ENCODE data around the gene GNL3L.
A peak's percentile ranks its signal among the peaks of the same experiment; 100 is the strongest.
"Not testable (repeated sequence)": the region's sequence is repeated elsewhere in the genome, so short reads cannot be mapped to it uniquely, and the experiment has no call there.

Gene GNL3L

DNA sequence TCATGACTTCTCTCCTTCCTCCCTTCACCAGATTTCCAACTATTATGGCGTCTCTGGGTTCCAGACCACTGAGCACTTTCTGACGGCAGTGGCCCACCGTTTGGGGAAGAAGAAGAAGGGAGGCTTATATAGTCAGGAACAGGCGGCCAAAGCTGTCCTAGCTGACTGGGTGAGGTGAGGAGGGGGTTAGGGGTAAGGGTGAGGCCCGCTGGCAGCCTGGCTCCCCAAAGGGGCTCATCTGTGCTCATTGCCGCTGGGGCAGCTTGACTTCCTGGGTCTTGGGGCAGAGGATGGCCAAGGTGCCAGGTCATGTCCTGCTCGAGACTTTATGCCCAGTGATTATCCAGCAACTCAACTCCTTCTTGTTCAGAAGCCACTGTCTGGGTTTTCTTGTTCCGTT lies 21.8 kb downstream of the GNL3L start:
- no peak for TF ChIP-seq POLR2AphosphoS5 (IDR thresholded peaks at IDR 0.05; ENCODE audit: low read depth, low read length)
- TF ChIP-seq POU2F2 (IDR thresholded peaks at IDR 0.05; ENCODE audit: low read depth, low read length) = no peak
- TF ChIP-seq TAF1 (IDR thresholded peaks at IDR 0.05; ENCODE audit: low read depth, low read length) = no peak
- TF ChIP-seq POLR2A (IDR thresholded peaks at IDR 0.05; ENCODE audit: low read depth, low read length) = no peak
- no peak for TF ChIP-seq SPI1 (IDR thresholded peaks at IDR 0.05; ENCODE audit: low read depth, low read length)
- no peak for TF ChIP-seq PAX5 (IDR thresholded peaks at IDR 0.05; ENCODE audit: insufficient read depth, low read length, severe bottlenecking)
- FAIRE-seq (no peak), DNase-seq (ENCODE audit: insufficient read length, low spot score) (no peak)

DNA sequence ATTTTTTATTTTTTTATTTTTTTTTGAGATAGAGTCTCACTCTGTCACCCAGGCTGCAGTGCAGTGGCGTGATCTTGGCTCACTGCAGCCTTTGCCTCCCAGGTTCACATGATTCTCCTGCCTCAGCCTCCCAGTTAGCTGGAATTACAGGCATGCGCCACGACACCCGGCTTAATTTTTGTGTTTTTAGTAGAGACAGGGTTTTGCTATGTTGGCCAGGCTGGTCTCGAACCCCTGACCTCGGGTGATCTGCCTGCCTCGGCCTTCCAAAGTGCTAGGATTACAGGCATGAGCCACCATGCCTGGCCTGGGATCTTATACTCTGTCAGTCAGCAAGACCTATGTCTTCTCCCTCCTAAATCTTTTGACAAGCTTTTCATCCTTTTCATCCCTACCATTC lies 25.0 kb downstream of the GNL3L start:
- DNase-seq (ENCODE audit: insufficient read length, low spot score) = not testable (repeated sequence)

DNA sequence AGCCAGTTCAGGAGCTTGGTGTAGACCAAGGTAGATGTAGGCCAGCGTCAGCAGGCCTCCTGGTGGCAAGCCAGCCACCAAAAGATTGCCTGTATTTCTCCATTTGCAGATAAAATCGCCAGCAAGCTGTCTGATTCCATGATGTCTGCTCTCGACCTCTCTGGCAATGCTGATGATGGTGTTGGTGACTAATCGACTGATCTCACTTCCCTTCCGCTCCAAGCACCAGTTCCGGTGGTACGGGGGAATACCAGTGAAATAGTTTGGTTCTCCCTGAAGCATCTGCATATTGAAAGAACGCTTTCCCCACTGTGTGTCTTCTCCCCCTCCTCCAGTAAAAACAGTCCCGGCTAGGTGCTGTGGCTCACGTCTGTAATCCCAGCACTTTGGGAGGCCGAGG lies 30.4 kb downstream of the GNL3L start:
- no peak for DNase-seq (ENCODE audit: insufficient read length, low spot score)
- TF ChIP-seq SPI1 (IDR thresholded peaks at IDR 0.05; ENCODE audit: low read depth, low read length) (no peak), PAX5 (IDR thresholded peaks at IDR 0.05; ENCODE audit: insufficient read depth, low read length, severe bottlenecking) (no peak), POU2F2 (IDR thresholded peaks at IDR 0.05; ENCODE audit: low read depth, low read length) (no peak), TAF1 (IDR thresholded peaks at IDR 0.05; ENCODE audit: low read depth, low read length) (no peak), POLR2AphosphoS5 (IDR thresholded peaks at IDR 0.05; ENCODE audit: low read depth, low read length) (no peak), POLR2A (IDR thresholded peaks at IDR 0.05; ENCODE audit: low read depth, low read length) (no peak)
- no peak for FAIRE-seq

More for the DNA sequence above, 25.0 kb downstream of the GNL3L start:
- not testable (repeated sequence) for FAIRE-seq

DNA sequence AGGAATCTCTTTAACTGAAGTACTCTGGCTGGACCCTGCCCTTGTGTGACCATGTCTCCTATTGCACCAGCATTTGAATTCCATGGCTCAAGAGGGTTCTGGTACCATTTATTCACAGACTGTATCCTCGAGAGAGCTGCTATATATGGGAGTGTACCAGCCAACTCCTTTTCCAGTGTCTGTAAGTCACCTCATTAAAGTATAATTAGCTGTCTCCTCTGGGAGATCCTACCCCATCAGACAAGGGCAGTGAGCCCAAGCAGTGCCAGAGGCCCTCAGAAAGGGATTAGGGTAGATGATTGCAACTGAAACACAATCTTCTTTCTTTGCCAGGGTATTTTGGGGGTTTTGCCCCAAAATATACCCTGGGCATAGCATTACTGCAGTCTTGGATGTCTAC lies 31.6 kb downstream of the GNL3L start:
- DNase-seq (ENCODE audit: insufficient read length, low spot score) (no peak), FAIRE-seq (no peak)
- no peak for TF ChIP-seq PAX5 (IDR thresholded peaks at IDR 0.05; ENCODE audit: insufficient read depth, low read length, severe bottlenecking)
- no peak for TF ChIP-seq POLR2AphosphoS5 (IDR thresholded peaks at IDR 0.05; ENCODE audit: low read depth, low read length)
- no peak for TF ChIP-seq POLR2A (IDR thresholded peaks at IDR 0.05; ENCODE audit: low read depth, low read length)
- no peak for TF ChIP-seq SPI1 (IDR thresholded peaks at IDR 0.05; ENCODE audit: low read depth, low read length)
- TF ChIP-seq TAF1 (IDR thresholded peaks at IDR 0.05; ENCODE audit: low read depth, low read length) = no peak
- TF ChIP-seq POU2F2 (IDR thresholded peaks at IDR 0.05; ENCODE audit: low read depth, low read length) = no peak

DNA sequence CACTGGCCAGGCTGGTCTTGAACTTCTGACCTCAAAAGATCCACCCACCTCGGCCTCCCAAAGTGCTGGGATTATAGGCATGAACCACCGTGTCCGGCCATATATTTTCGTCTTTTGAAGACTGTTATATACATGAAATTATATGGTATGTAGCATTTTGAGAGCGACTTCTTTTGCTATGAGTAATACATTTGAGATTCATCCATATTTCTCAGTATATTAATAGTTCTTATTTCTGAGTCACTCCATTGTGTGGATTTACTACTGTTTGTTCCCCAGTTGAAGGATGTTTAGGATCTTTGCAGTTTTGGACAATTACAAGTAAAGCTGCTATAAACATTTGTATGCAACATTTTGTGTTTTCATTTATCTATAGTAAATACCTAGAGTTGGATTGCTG lies 34.9 kb downstream of the GNL3L start:
- FAIRE-seq (no peak), DNase-seq (ENCODE audit: insufficient read length, low spot score) (no peak)
- no peak for TF ChIP-seq TAF1 (IDR thresholded peaks at IDR 0.05; ENCODE audit: low read depth, low read length)

DNA sequence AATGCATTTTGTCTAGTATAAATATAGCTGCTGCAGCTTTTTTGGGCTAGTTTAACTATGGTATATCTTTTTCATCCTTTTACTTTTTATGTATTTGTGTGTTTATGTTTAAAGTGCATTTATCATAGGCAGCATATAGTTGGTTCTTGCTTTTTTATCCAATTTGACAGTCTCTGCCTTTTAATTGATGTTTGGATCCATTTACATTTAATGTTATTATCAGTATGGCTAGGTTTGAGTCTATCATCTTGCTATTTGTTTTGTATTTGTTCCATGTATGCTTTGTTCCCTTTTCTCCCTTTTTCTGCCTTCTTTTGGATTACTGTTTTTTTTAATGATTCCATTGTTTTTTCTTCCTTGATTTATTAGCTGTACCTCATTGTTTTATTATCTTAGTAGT lies 40.3 kb downstream of the GNL3L start:
- DNase-seq (ENCODE audit: insufficient read length, low spot score) (no peak), FAIRE-seq (no peak)
- TF ChIP-seq SPI1 (IDR thresholded peaks at IDR 0.05; ENCODE audit: low read depth, low read length) = no peak
- TF ChIP-seq POLR2A (IDR thresholded peaks at IDR 0.05; ENCODE audit: low read depth, low read length) = no peak
- TF ChIP-seq POLR2AphosphoS5 (IDR thresholded peaks at IDR 0.05; ENCODE audit: low read depth, low read length) = no peak
- TF ChIP-seq POU2F2 (IDR thresholded peaks at IDR 0.05; ENCODE audit: low read depth, low read length) = no peak
- TF ChIP-seq TAF1 (IDR thresholded peaks at IDR 0.05; ENCODE audit: low read depth, low read length) = no peak
- no peak for TF ChIP-seq PAX5 (IDR thresholded peaks at IDR 0.05; ENCODE audit: insufficient read depth, low read length, severe bottlenecking)

DNA sequence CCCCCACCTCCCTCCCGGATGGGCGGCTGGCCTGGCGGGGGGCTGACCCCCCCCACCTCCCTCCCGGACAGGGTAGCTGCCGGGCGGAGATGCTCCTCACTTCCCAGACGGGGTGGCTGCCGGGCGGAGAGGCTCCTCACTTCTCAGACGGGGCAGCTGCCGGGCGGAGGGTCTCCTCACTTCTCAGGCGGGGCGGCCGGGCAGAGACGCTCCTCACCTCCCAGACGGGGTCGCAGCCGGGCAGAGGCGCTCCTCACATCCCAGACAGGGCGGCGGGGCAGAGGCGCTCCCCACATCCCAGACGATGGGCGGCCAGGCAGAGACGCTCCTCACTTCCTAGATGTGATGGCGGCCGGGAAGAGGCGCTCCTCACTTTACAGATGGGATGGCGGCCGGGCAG lies 42.6 kb downstream of the GNL3L start:
- not testable (repeated sequence) for FAIRE-seq; DNase-seq (ENCODE audit: insufficient read length, low spot score)

DNA sequence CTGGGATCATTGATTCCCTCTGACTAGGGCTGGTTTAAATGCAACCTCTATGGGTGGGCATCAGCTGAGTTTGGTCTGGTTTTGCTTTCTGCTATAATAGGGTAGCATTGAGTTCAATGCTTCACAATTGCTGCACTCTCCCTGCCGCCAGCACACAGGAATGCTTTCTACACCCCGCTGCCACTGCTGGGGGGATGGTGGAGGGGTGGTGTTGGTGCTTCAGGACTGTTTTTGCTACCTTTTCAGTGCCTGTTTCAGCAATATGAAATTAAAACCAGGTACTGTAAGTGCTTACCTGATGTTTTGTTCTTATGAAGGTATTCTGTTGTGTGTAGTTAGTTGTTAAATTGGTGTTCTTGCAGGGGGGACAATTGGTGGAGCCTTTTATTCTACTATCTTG lies 67.7 kb downstream of the GNL3L start:
- FAIRE-seq = peak; percentile 40
- TF ChIP-seq SPI1 (IDR thresholded peaks at IDR 0.05; ENCODE audit: low read depth, low read length) (peak; percentile 77), PAX5 (IDR thresholded peaks at IDR 0.05; ENCODE audit: insufficient read depth, low read length, severe bottlenecking) (no peak)
- DNase-seq (ENCODE audit: insufficient read length, low spot score) = no peak

DNA sequence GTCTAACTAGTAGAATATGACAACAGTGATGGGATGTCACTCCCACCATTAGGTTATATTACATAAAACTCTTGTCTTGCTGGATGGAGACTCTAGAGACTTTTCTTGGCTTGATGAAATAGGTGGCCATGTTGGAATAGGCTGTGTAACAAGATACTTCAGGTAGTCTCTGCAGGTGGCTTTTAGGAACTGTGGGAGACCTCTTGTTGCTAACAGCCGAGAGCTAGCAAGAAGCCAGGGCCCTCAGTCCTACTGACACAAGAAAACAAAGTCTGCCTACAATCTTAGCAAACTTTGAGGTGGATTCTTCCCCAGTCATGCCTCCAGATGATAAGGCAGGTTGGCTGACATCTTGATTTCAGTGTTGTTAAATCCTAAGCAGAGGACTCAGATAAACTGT lies 72.5 kb downstream of the GNL3L start:
- TF ChIP-seq SPI1 (IDR thresholded peaks at IDR 0.05; ENCODE audit: low read depth, low read length) = no peak
- no peak for TF ChIP-seq POLR2A (IDR thresholded peaks at IDR 0.05; ENCODE audit: low read depth, low read length)
- no peak for TF ChIP-seq PAX5 (IDR thresholded peaks at IDR 0.05; ENCODE audit: insufficient read depth, low read length, severe bottlenecking)
- no peak for TF ChIP-seq POLR2AphosphoS5 (IDR thresholded peaks at IDR 0.05; ENCODE audit: low read depth, low read length)
- TF ChIP-seq TAF1 (IDR thresholded peaks at IDR 0.05; ENCODE audit: low read depth, low read length) = no peak
- no peak for TF ChIP-seq POU2F2 (IDR thresholded peaks at IDR 0.05; ENCODE audit: low read depth, low read length)
- FAIRE-seq (no peak), DNase-seq (ENCODE audit: insufficient read length, low spot score) (no peak)
